ENCODE results near the gene OXT.

OXT gene

DNA sequence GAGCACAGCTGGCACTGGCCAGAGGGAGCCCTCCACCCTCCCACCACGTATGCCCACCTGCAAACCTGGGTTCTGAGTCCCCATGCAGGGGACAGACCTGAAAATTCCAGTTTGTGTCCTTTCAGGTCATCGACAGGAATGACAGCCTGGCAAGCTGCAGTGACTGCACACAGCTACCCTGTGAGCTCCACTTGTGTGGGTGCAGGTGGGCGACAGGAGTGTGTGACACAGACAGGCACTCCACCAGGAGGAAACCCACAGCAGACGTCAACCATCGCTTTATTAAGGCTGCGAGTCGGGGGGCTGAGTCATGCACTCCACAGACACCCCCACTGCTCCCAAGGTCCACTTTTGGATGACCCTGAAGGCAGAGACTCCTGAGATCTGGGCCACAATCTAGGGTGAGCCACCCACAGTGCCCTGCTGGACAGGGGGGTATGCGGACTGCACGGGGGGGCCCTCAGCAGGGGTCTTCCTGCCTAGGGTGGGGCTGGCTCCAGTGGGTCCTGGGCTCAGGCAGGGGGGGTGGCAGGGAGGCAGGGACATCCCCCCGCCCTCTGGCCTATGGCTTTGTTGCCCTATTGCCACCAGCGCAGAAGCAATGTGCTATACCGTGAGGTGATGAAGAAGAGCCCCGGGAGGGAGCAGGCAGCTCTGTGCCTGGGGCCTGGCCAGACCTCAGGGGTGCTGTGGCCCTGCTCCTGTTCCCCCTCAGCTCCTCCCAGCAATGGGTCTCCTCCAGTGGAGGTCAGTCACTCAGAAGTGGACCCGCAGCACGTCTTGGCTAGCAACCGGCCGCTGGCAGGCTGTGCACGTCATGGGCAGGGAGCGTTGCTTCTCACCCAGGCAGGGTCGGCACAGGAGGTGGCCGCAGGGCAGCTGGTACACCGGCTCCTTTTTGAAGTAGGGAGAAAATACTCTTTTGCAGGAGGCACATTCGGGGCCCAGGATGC is 38.2 kb downstream of the OXT start:
- no peak overlapping the region for H3K18ac ChIP-seq (ENCODE audit: low read length)
- H3K14ac ChIP-seq (ENCODE audit: low read length): no peak overlapping the region
- H3K4me3 ChIP-seq (ENCODE audit: low read length in 2 of 2): no peak overlapping the region
- H2AK5ac ChIP-seq (ENCODE audit: low read depth, low read length): no peak overlapping the region
- no peaks in the 10 kb centered on the region for H3K27me3 ChIP-seq (ENCODE audit: control insufficient read depth in 3 of 3, insufficient read depth in 3 of 3, low read depth in 1 of 3, low read length in 3 of 3)
- no peak overlapping the region for H2BK120ac ChIP-seq (ENCODE audit: low read depth, low read length)
- H2BK12ac ChIP-seq (ENCODE audit: low read length): no peak overlapping the region
- H4K91ac ChIP-seq (ENCODE audit: low read depth, low read length, poor library complexity): no peak overlapping the region
- no peak overlapping the region for H3K4me2 ChIP-seq (ENCODE audit: insufficient read depth, low read length, poor library complexity, severe bottlenecking)
- DNase-seq (ENCODE audit: low spot score): no peak
- no peaks in the 10 kb centered on the region for H3K79me1 ChIP-seq (ENCODE audit: low read depth, low read length)
- no peaks in the 10 kb centered on the region for H3K9me3 ChIP-seq (replicated peaks in 1 of 2; ENCODE audit: control insufficient read depth in 2 of 2, insufficient read depth in 1 of 2, low read depth in 1 of 2, low read length in 2 of 2)
- H3K4ac ChIP-seq (ENCODE audit: low read length): no peak overlapping the region
- no peak overlapping the region for H4K8ac ChIP-seq (ENCODE audit: low read depth, low read length)
- no peak overlapping the region for H3K9ac ChIP-seq (ENCODE audit: low read depth, low read length, poor library complexity)
- H2BK5ac ChIP-seq (ENCODE audit: low read length): no peak overlapping the region
- H2BK15ac ChIP-seq (ENCODE audit: low read length): no peak overlapping the region
- no peak overlapping the region for H2AFZ ChIP-seq (ENCODE audit: low read length)
- peak overlapping the region; percentile 36 for H3K23ac ChIP-seq (ENCODE audit: low read depth, low read length, poor library complexity)
- no peak overlapping the region for H3K27ac ChIP-seq (replicated peaks; ENCODE audit: low read length)
- H3K36me3 ChIP-seq (replicated peaks in 1 of 2; ENCODE audit: control insufficient read depth in 2 of 2, insufficient read depth in 2 of 2, low read length in 2 of 2): peaks cover 6 to 19% of the 10 kb centered on the region in 2 donors
- peaks cover 2 to 7% of the 10 kb centered on the region in 2 donors for H3K4me1 ChIP-seq (ENCODE audit: control insufficient read depth in 2 of 2, insufficient read depth in 1 of 2, low read depth in 1 of 2, low read length in 2 of 2)
- no CpG with 5 or more reads among the region's 23 CpGs for WGBS, 2 donors (ENCODE audit: extremely low coverage in 2 of 2, insufficient read length in 2 of 2, insufficient replicate concordance in 1 of 2)

DNA sequence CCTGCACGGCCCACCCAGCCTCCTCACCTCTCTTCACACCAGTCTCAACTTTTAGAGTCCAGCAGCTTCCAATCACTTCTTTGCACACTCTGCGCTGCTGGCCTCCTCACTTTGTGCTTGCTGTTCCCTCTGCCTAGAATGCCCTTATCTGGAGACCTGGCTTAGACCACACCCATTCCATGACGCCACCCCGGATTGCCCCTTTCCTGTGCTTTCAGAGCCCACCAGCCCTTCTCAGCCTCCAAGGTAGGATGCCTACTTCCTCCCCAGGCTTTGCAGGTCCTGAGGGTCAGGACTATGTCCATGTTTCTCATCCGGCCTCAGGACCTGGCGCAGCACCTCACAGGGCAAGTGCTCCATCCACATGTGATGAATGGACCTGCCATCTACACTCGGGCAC is 40.1 kb downstream of the OXT start:
- H3K27me3 ChIP-seq (ENCODE audit: control insufficient read depth in 3 of 3, insufficient read depth in 3 of 3, low read depth in 1 of 3, low read length in 3 of 3): no peaks in the 10 kb centered on the region
- no peak for DNase-seq (ENCODE audit: low spot score)
- no peak overlapping the region for H2BK15ac ChIP-seq (ENCODE audit: low read length)
- no peak overlapping the region for H3K14ac ChIP-seq (ENCODE audit: low read length)
- WGBS, 2 donors (ENCODE audit: extremely low coverage in 2 of 2, insufficient read length in 2 of 2, insufficient replicate concordance in 1 of 2): no CpG with 5 or more reads among the region's 7 CpGs
- H2BK120ac ChIP-seq (ENCODE audit: low read depth, low read length): no peak overlapping the region
- no peak overlapping the region for H4K91ac ChIP-seq (ENCODE audit: low read depth, low read length, poor library complexity)
- no peak overlapping the region for H3K18ac ChIP-seq (ENCODE audit: low read length)
- H2BK12ac ChIP-seq (ENCODE audit: low read length): no peak overlapping the region
- no peak overlapping the region for H3K9ac ChIP-seq (ENCODE audit: low read depth, low read length, poor library complexity)
- no peaks in the 10 kb centered on the region for H3K9me3 ChIP-seq (replicated peaks in 1 of 2; ENCODE audit: control insufficient read depth in 2 of 2, insufficient read depth in 1 of 2, low read depth in 1 of 2, low read length in 2 of 2)
- H3K4me1 ChIP-seq (ENCODE audit: control insufficient read depth in 2 of 2, insufficient read depth in 1 of 2, low read depth in 1 of 2, low read length in 2 of 2): peaks cover 2 to 10% of the 10 kb centered on the region in 2 donors
- no peak overlapping the region for H2AK5ac ChIP-seq (ENCODE audit: low read depth, low read length)
- H3K4ac ChIP-seq (ENCODE audit: low read length): no peak overlapping the region
- peaks cover 2% of the 10 kb centered on the region for H3K79me1 ChIP-seq (ENCODE audit: low read depth, low read length)
- no peak overlapping the region for H3K4me3 ChIP-seq (ENCODE audit: low read length in 2 of 2)
- H3K27ac ChIP-seq (replicated peaks; ENCODE audit: low read length): no peak overlapping the region
- no peak overlapping the region for H2BK5ac ChIP-seq (ENCODE audit: low read length)
- no peak overlapping the region for H4K8ac ChIP-seq (ENCODE audit: low read depth, low read length)
- no peak overlapping the region for H2AFZ ChIP-seq (ENCODE audit: low read length)
- H3K36me3 ChIP-seq (replicated peaks in 1 of 2; ENCODE audit: control insufficient read depth in 2 of 2, insufficient read depth in 2 of 2, low read length in 2 of 2): peaks cover 6 to 24% of the 10 kb centered on the region in 2 donors
- no peak overlapping the region for H3K23ac ChIP-seq (ENCODE audit: low read depth, low read length, poor library complexity)
- H3K4me2 ChIP-seq (ENCODE audit: insufficient read depth, low read length, poor library complexity, severe bottlenecking): no peak overlapping the region

DNA sequence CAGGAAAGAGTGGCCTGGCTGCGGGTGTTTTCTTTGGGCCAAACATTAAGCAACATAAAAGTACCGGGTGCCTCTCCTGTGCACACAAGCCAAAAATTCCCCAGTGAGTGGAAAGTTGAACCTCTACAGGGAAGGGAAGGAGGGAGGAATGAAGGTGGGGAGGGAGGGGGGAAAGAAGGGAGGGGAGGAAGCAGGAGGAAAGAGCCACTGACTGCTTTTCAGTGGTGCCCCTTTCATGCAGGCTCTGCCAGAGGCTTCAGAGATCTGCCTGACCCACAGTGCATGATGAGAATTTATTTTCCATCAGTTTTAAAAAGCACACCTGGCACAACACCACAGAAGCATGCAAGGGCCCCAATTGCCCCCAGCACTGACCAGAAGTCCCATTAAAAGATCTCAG is 40.6 kb downstream of the OXT start:
- H2BK12ac ChIP-seq (ENCODE audit: low read length): no peak overlapping the region
- H3K79me1 ChIP-seq (ENCODE audit: low read depth, low read length): peaks cover 2% of the 10 kb centered on the region
- H4K91ac ChIP-seq (ENCODE audit: low read depth, low read length, poor library complexity): no peak overlapping the region
- no peaks in the 10 kb centered on the region for H3K27me3 ChIP-seq (ENCODE audit: control insufficient read depth in 3 of 3, insufficient read depth in 3 of 3, low read depth in 1 of 3, low read length in 3 of 3)
- no peak overlapping the region for H3K23ac ChIP-seq (ENCODE audit: low read depth, low read length, poor library complexity)
- no CpG with 5 or more reads among the region's 2 CpGs for WGBS, 2 donors (ENCODE audit: extremely low coverage in 2 of 2, insufficient read length in 2 of 2, insufficient replicate concordance in 1 of 2)
- no peak overlapping the region for H3K4me2 ChIP-seq (ENCODE audit: insufficient read depth, low read length, poor library complexity, severe bottlenecking)
- H3K14ac ChIP-seq (ENCODE audit: low read length): no peak overlapping the region
- no peak overlapping the region for H3K4ac ChIP-seq (ENCODE audit: low read length)
- no peak overlapping the region for H2AFZ ChIP-seq (ENCODE audit: low read length)
- peaks cover 2 to 6% of the 10 kb centered on the region in 2 donors for H3K4me1 ChIP-seq (ENCODE audit: control insufficient read depth in 2 of 2, insufficient read depth in 1 of 2, low read depth in 1 of 2, low read length in 2 of 2)
- no peak overlapping the region for H3K18ac ChIP-seq (ENCODE audit: low read length)
- H3K27ac ChIP-seq (replicated peaks; ENCODE audit: low read length): no peak overlapping the region
- H3K36me3 ChIP-seq (replicated peaks in 1 of 2; ENCODE audit: control insufficient read depth in 2 of 2, insufficient read depth in 2 of 2, low read length in 2 of 2): peaks cover 6 to 24% of the 10 kb centered on the region in 2 donors
- no peak overlapping the region for H3K9ac ChIP-seq (ENCODE audit: low read depth, low read length, poor library complexity)
- no peak overlapping the region for H3K4me3 ChIP-seq (ENCODE audit: low read length in 2 of 2)
- no peak overlapping the region for H2BK15ac ChIP-seq (ENCODE audit: low read length)
- H4K8ac ChIP-seq (ENCODE audit: low read depth, low read length): no peak overlapping the region
- no peaks in the 10 kb centered on the region for H3K9me3 ChIP-seq (replicated peaks in 1 of 2; ENCODE audit: control insufficient read depth in 2 of 2, insufficient read depth in 1 of 2, low read depth in 1 of 2, low read length in 2 of 2)
- H2AK5ac ChIP-seq (ENCODE audit: low read depth, low read length): no peak overlapping the region
- no peak overlapping the region for H2BK5ac ChIP-seq (ENCODE audit: low read length)
- H2BK120ac ChIP-seq (ENCODE audit: low read depth, low read length): no peak overlapping the region
- no peak for DNase-seq (ENCODE audit: low spot score)

Measured in neuronal stem cell (in vitro differentiated cells).